H9 (cell line): ENCODE data around the gene PUDP. TPM values are rescaled to one million over a fixed set of nuclear protein-coding genes. Genes with fewer than 3 reads are reported as not detected.

ENCODE experiments used
- DNase-seq: peaks from one replicate; pipeline ENCODE4 v3.0.0-alpha.2; 2017
- H2AFZ ChIP-seq: one replicate; pipeline ENCODE4 v1.6.1; 2013; ENCODE audit warnings: mild to moderate bottlenecking, low read length, control low read depth, moderate library complexity
- H2AK5ac ChIP-seq: 2 replicates; pipeline ENCODE4 v1.6.1; 2013; ENCODE audit warnings: low read length, control low read depth, mixed read lengths; ENCODE audit not compliant: insufficient read length
- H2BK120ac ChIP-seq: one replicate; pipeline ENCODE4 v1.6.1; 2013; ENCODE audit warnings: low read depth, mild to moderate bottlenecking, low read length, control low read depth, inconsistent platforms; ENCODE audit not compliant: poor library complexity, severe bottlenecking
- H2BK12ac ChIP-seq: 2 replicates; pipeline ENCODE4 v1.6.1; 2013; ENCODE audit warnings: low read length, control low read depth, mixed read lengths, low read depth; ENCODE audit not compliant: insufficient read length
- H2BK15ac ChIP-seq: 2 replicates; pipeline ENCODE4 v1.6.1; 2013; ENCODE audit warnings: low read depth, low read length, control low read depth
- H2BK20ac ChIP-seq: one replicate; pipeline ENCODE4 v1.6.1; 2013; ENCODE audit warnings: low read depth, mild to moderate bottlenecking, low read length, control low read depth, inconsistent platforms; ENCODE audit not compliant: poor library complexity, severe bottlenecking
- H2BK5ac ChIP-seq: 2 replicates; pipeline ENCODE4 v1.6.1; 2013; ENCODE audit warnings: low read length, control low read depth, mixed read lengths; ENCODE audit not compliant: insufficient read length
- H3K14ac ChIP-seq: 2 replicates; pipeline ENCODE4 v1.6.1; 2013; ENCODE audit warnings: low read length, control low read depth; ENCODE audit not compliant: insufficient read depth
- H3K18ac ChIP-seq: 2 replicates; pipeline ENCODE4 v1.6.1; 2013; ENCODE audit warnings: low read depth, mild to moderate bottlenecking, mixed read lengths, low read length, control low read depth; ENCODE audit not compliant: insufficient read length
- H3K23ac ChIP-seq: 2 replicates; pipeline ENCODE4 v1.6.1; 2013; ENCODE audit warnings: low read length, control low read depth, mixed read lengths, low read depth; ENCODE audit not compliant: insufficient read length
- H3K23me2 ChIP-seq: 2 replicates; pipeline ENCODE4 v1.6.1; 2013; ENCODE audit warnings: low read depth, mild to moderate bottlenecking, mixed read lengths, low read length, control low read depth; ENCODE audit not compliant: insufficient read length, poor library complexity, severe bottlenecking
- H3K27ac ChIP-seq: 2 replicates; pipeline ENCODE4 v1.5.1; 2013; ENCODE audit warnings: low read length, control low read depth, mixed read lengths, low read depth; ENCODE audit not compliant: insufficient read length
- H3K27me3 ChIP-seq: 2 replicates; pipeline ENCODE4 v1.6.1; 2013; ENCODE audit warnings: low read length, control low read depth, inconsistent platforms; ENCODE audit not compliant: insufficient read depth
- H3K4ac ChIP-seq: 2 replicates; pipeline ENCODE4 v1.6.1; 2013; ENCODE audit warnings: low read depth, mild to moderate bottlenecking, control low read depth, inconsistent platforms, low read length, moderate library complexity
- H3K4me1 ChIP-seq: 2 replicates; pipeline ENCODE4 v1.6.1; 2013; ENCODE audit warnings: low read length, control low read depth, inconsistent platforms; ENCODE audit not compliant: insufficient read depth
- H3K4me2 ChIP-seq: 2 replicates; pipeline ENCODE4 v1.6.1; 2013; ENCODE audit warnings: low read length, control low read depth, mixed read lengths; ENCODE audit not compliant: insufficient read length, insufficient read depth
- H3K56ac ChIP-seq: 2 replicates; pipeline ENCODE4 v1.6.1; 2013; ENCODE audit warnings: low read depth, mild to moderate bottlenecking, mixed read lengths, low read length, control low read depth; ENCODE audit not compliant: insufficient read length
- H3K79me1 ChIP-seq: 2 replicates; pipeline ENCODE4 v1.6.1; 2013; ENCODE audit warnings: low read depth, mild to moderate bottlenecking, moderate library complexity, low read length, control low read depth, inconsistent platforms; ENCODE audit not compliant: insufficient read depth, poor library complexity, severe bottlenecking
- H3K79me2 ChIP-seq: 2 replicates; pipeline ENCODE4 v1.6.1; 2013; ENCODE audit warnings: low read length, control low read depth, inconsistent platforms; ENCODE audit not compliant: insufficient read depth
- H3K9ac ChIP-seq: 2 replicates; pipeline ENCODE4 v1.6.1; 2013; ENCODE audit warnings: low read length, control low read depth, mixed read lengths; ENCODE audit not compliant: insufficient read length; ENCODE audit errors: extremely low read depth
- H3K9me3 ChIP-seq: one replicate; pipeline ENCODE4 v1.6.1; 2013; ENCODE audit warnings: low read depth, low read length, inconsistent platforms; ENCODE audit not compliant: control insufficient read depth
- H3T11ph ChIP-seq: one replicate; pipeline ENCODE4 v1.6.1; 2013; ENCODE audit warnings: mild to moderate bottlenecking, low read length, control low read depth, inconsistent platforms
- H4K20me1 ChIP-seq: one replicate; pipeline ENCODE4 v1.6.1; 2013; ENCODE audit not compliant: control insufficient read depth, insufficient read length, insufficient read depth
- H4K5ac ChIP-seq: 2 replicates; pipeline ENCODE4 v1.6.1; 2013; ENCODE audit warnings: low read depth, mild to moderate bottlenecking, mixed read lengths, low read length, control low read depth; ENCODE audit not compliant: insufficient read length
- H4K8ac ChIP-seq: replicated peaks from 2 replicates; pipeline ENCODE4 v1.6.1; 2013; ENCODE audit warnings: low read length, control low read depth, mixed read lengths, low read depth; ENCODE audit not compliant: insufficient read length
- H4K91ac ChIP-seq: 2 replicates; pipeline ENCODE4 v1.6.1; 2013; ENCODE audit warnings: low read depth, mild to moderate bottlenecking, moderate library complexity, mixed read lengths, low read length, control low read depth; ENCODE audit not compliant: insufficient read length
- H3K27ac Mint-ChIP-seq, 3 experiments: 2 replicates in 2 of 3; 3 replicates in 1 of 3; pipeline ENCODE4 v1.8.0; 2020 to 2021; ENCODE audit warnings: mixed read lengths in 3 of 3, mild to moderate bottlenecking in 1 of 3, moderate library complexity in 1 of 3
- H3K27me3 Mint-ChIP-seq: 2 replicates; pipeline ENCODE4 v1.8.0; 2021; ENCODE audit warnings: low read depth, mild to moderate bottlenecking, moderate library complexity, mixed read lengths
- H3K36me3 Mint-ChIP-seq, 3 experiments: 2 replicates in 2 of 3; 3 replicates in 1 of 3; pipeline ENCODE4 v1.8.0; 2020 to 2021; ENCODE audit warnings: low read depth in 3 of 3, mixed read lengths in 3 of 3; ENCODE audit not compliant: insufficient read depth in 1 of 3
- H3K4me1 Mint-ChIP-seq, 2 experiments: 2 replicates each; pipeline ENCODE4 v1.8.0; 2020; ENCODE audit warnings: mixed read lengths in 2 of 2
- H3K4me3 Mint-ChIP-seq, 2 experiments: 2 replicates in 1 of 2; 3 replicates in 1 of 2; pipeline ENCODE4 v1.8.0; 2020 to 2021; ENCODE audit warnings: mild to moderate bottlenecking in 2 of 2, mixed read lengths in 2 of 2, moderate library complexity in 1 of 2
- H3K9me3 Mint-ChIP-seq, 2 experiments: 2 replicates in 1 of 2; 3 replicates in 1 of 2; pipeline ENCODE4 v1.8.0; 2020; ENCODE audit warnings: mild to moderate bottlenecking in 2 of 2, mixed read lengths in 2 of 2, moderate library complexity in 1 of 2
- CTCF ChIP-seq: fragments of 200-600 bp; sonication (generic); conservative IDR thresholded peaks from 3 replicates; pipeline ENCODE4 v1.8.0; 2021; ENCODE audit warnings: antibody characterized with exemption, mild to moderate bottlenecking
- WGBS: extraction: QIAGEN DNeasy Blood & Tissue Kit; methylation state at CpG from one replicate; pipeline ENCODE4 v1.1.7; 2013; ENCODE audit warnings: missing lambda C conversion rate, low lambda C conversion rate, mixed read lengths; ENCODE audit not compliant: insufficient read length; ENCODE audit errors: extremely low coverage; 5-methylcytosine and 5-hydroxymethylcytosine counted together
- total RNA-seq: library from RNA; stranded (reverse); gene quantifications from 2 replicates; pipeline ENCODE4 v1.2.1, GENCODE V29; 2021

The PUDP gene
- total RNA-seq, 1 experiment from 2014 or later, result 46.3 TPM

GRCh38 chrX:7146020-7146702 lies 1.8 kb downstream of the PUDP start:
- no peak overlapping the region for H3K56ac ChIP-seq
- peak overlapping the region in 1 of 3 experiments; percentile 76; a peak in 1 of 7 replicates for H3K27ac Mint-ChIP-seq

More at GRCh38 chrX:7146020-7146702, 1.8 kb downstream of the PUDP start:
- no peak for TF ChIP-seq CTCF
- no peaks in the 10 kb centered on the region; the same call in 1 of the 2 replicates for H3K27me3 Mint-ChIP-seq
- H3K4me1 ChIP-seq, result no peaks in the 10 kb centered on the region
- H3K23me2 ChIP-seq, result peaks cover 5% of the 10 kb centered on the region
- no peak overlapping the region for H2BK12ac ChIP-seq
- H2BK5ac ChIP-seq, result no peak overlapping the region
- no peak for DNase-seq
- no CpG with 5 or more reads among the region's 3 CpGs for whole genome bisulfite sequencing
- no peaks in the 10 kb centered on the region for H3K79me1 ChIP-seq
- no peaks in the 10 kb centered on the region for H3K9me3 ChIP-seq
- H3K27ac ChIP-seq, result no peak overlapping the region
- no peak overlapping the region for H4K91ac ChIP-seq
- H3K4me2 ChIP-seq, result no peak overlapping the region
- no peak overlapping the region for H4K8ac ChIP-seq
- H2BK15ac ChIP-seq, result no peak overlapping the region
- H3K4ac ChIP-seq, result no peak overlapping the region
- no peak overlapping the region for H2AK5ac ChIP-seq
- H3K4me1 Mint-ChIP-seq, result peaks cover 8 to 11% of the 10 kb centered on the region in 2 experiments
- H2AFZ ChIP-seq, result no peak overlapping the region
- H3K27me3 ChIP-seq, result no peaks in the 10 kb centered on the region
- H3K18ac ChIP-seq, result no peak overlapping the region
- H3K9ac ChIP-seq, result no peak overlapping the region
- no peak overlapping the region for H2BK120ac ChIP-seq
- no peak overlapping the region for H3K14ac ChIP-seq
- H4K20me1 ChIP-seq, result no peaks in the 10 kb centered on the region
- no peak overlapping the region; a peak in 1 of 5 replicates for H3K4me3 Mint-ChIP-seq
- H4K5ac ChIP-seq, result no peak overlapping the region
- H3T11ph ChIP-seq, result no peak overlapping the region
- H3K9me3 Mint-ChIP-seq, result no peaks in the 10 kb centered on the region
- peaks cover 0 to 10% (median 3%) of the 10 kb centered on the region in 3 experiments; a peak in 2 of 7 replicates for H3K36me3 Mint-ChIP-seq
- H3K23ac ChIP-seq, result no peak overlapping the region
- H3K79me2 ChIP-seq, result no peaks in the 10 kb centered on the region; the same call in 1 of the 2 replicates
- H2BK20ac ChIP-seq, result no peak overlapping the region
